ENCODE measurements around the gene B3GALT6. TPM values are rescaled to one million over a fixed set of nuclear protein-coding genes. Genes with fewer than 3 reads are reported as not detected.

The B3GALT6 gene
- total RNA-seq, 1 donor from 2014 or later: 15.8 TPM

DNA sequence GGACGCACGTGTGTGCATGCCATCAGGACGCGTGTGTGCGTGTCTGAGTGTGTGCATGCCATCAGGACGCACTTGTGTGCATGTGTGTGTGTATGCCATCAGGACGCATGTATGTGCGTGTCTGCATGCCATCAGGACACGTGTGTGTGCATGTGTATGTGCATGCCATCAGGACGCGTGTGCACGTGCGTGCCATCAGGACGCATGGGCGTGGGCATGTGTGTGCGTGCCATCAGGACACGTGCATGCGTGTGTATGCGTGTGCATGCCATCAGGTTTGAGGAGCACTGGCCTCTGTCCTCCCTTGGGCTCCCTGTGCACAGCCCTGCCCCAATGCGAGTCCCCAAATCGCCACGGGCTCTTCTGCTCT lies 27.1 kb downstream of the B3GALT6 start:
- H3K4me1 ChIP-seq: no peaks in the 10 kb centered on the region
- H3K27me3 ChIP-seq: no peaks in the 10 kb centered on the region
- H3K27ac ChIP-seq: no peak overlapping the region
- no peaks in the 10 kb centered on the region for H3K9me3 ChIP-seq (ENCODE audit: low read depth)
- H3K4me2 ChIP-seq: no peak overlapping the region
- H3K27me3 Mint-ChIP-seq (ENCODE audit: insufficient read depth, low read depth): peaks cover 2% of the 10 kb centered on the region
- peak overlapping the region; percentile 42 for H3K27ac Mint-ChIP-seq
- H3K4me3 Mint-ChIP-seq: no peak overlapping the region
- H3K9ac ChIP-seq: no peak overlapping the region
- DNase-seq (ENCODE audit: low spot score): no peak
- no peaks in the 10 kb centered on the region for H3K9me3 Mint-ChIP-seq
- H3F3A ChIP-seq (ENCODE audit: low read depth): no peaks in the 10 kb centered on the region
- TF ChIP-seq EZH2 (IDR thresholded peaks at IDR 0.05): no peak
- no peak for TF ChIP-seq EZH2phosphoT487 (IDR thresholded peaks at IDR 0.05)
- TF ChIP-seq, protein P1, sequence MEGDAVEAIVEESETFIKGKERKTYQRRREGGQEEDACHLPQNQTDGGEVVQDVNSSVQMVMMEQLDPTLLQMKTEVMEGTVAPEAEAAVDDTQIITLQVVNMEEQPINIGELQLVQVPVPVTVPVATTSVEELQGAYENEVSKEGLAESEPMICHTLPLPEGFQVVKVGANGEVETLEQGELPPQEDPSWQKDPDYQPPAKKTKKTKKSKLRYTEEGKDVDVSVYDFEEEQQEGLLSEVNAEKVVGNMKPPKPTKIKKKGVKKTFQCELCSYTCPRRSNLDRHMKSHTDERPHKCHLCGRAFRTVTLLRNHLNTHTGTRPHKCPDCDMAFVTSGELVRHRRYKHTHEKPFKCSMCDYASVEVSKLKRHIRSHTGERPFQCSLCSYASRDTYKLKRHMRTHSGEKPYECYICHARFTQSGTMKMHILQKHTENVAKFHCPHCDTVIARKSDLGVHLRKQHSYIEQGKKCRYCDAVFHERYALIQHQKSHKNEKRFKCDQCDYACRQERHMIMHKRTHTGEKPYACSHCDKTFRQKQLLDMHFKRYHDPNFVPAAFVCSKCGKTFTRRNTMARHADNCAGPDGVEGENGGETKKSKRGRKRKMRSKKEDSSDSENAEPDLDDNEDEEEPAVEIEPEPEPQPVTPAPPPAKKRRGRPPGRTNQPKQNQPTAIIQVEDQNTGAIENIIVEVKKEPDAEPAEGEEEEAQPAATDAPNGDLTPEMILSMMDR (IDR thresholded peaks at IDR 0.05): no peak
- H4K20me1 ChIP-seq (ENCODE audit: low read depth): peaks cover 54% of the 10 kb centered on the region
- peaks cover 28% of the 10 kb centered on the region for H3K36me3 Mint-ChIP-seq
- H2AFZ ChIP-seq (replicated peaks): no peak overlapping the region
- H3K79me2 ChIP-seq (ENCODE audit: low read depth): no peaks in the 10 kb centered on the region
- H3K36me3 ChIP-seq: no peaks in the 10 kb centered on the region
- no peak overlapping the region for H3K4me3 ChIP-seq
- H3K4me1 Mint-ChIP-seq: peaks cover 3% of the 10 kb centered on the region

DNA sequence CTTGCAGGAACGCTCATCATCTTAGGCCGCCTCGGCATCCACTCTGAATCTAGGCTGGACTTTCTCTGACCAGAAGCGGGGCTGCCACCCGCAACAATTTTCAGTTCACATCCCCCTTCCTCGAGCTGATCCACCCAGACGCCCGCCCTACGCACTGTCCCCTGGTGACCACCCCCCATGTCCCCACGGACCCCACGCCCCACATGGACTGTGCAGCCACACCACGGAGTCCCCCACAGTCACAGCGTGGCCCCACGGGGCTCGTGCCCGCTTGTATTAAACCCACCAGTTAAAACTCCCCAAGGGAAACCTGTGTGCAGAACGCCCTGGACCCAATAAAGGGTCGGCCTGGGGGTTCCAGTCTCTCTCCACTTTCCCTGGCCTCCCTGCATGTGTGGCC lies 27.5 kb downstream of the B3GALT6 start:
- no peak for TF ChIP-seq EZH2phosphoT487 (IDR thresholded peaks at IDR 0.05)
- TF ChIP-seq, protein P1 (IDR thresholded peaks at IDR 0.05): no peak
- TF ChIP-seq EZH2 (IDR thresholded peaks at IDR 0.05): no peak
- H3K79me2 ChIP-seq (ENCODE audit: low read depth): no peaks in the 10 kb centered on the region
- no peak overlapping the region for H3K27ac ChIP-seq
- Mint-ChIP-seq H3K4me3 (no peak overlapping the region), H3K36me3 (peaks cover 28% of the 10 kb centered on the region), H3K27ac (peak overlapping the region; percentile 42), H3K9me3 (no peaks in the 10 kb centered on the region), H3K4me1 (peaks cover 3% of the 10 kb centered on the region), H3K27me3 (ENCODE audit: insufficient read depth, low read depth) (peaks cover 2% of the 10 kb centered on the region)
- no peaks in the 10 kb centered on the region for H3K9me3 ChIP-seq (ENCODE audit: low read depth)
- H3K27me3 ChIP-seq: no peaks in the 10 kb centered on the region
- no peak overlapping the region for H3K9ac ChIP-seq
- no peak overlapping the region for H3K4me3 ChIP-seq
- H3K36me3 ChIP-seq: no peaks in the 10 kb centered on the region
- H3K4me2 ChIP-seq: no peak overlapping the region
- no peak overlapping the region for H2AFZ ChIP-seq (replicated peaks)
- H3F3A ChIP-seq (ENCODE audit: low read depth): no peaks in the 10 kb centered on the region
- DNase-seq (ENCODE audit: low spot score): no peak
- H3K4me1 ChIP-seq: no peaks in the 10 kb centered on the region
- H4K20me1 ChIP-seq (ENCODE audit: low read depth): peaks cover 58% of the 10 kb centered on the region

DNA sequence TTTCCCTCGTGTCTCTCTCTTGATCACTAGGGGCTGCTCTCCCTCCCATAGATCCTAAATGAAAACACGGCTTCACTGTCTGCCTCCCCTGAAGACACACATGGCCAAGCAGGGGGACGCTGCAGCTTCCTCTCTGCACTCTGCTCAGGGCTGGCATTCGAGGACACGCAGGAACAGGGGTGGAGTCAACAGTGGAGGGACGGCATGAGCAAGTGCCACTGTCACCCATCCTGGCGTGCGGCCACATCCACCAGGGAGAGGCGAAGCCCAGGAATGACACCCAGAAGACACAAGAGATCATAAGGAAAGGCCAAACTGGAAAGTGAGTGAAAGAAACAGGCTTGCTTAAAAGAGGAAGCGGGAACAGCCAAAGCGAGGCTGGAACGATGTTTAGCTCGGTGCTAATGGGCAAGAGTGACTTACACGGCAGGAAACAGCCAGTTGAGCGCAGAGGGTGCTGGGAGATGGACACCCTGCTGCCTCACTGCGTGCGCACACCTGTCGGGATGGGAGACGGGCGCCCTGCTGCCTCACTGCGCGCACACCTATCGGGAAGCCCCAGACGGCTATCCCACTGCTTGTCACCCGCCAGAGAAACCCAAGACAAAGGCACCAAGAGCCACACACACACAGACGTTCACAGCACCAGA lies 28.0 kb downstream of the B3GALT6 start:
- Histone ChIP-seq H4K20me1 (ENCODE audit: low read depth) (peaks cover 64% of the 10 kb centered on the region), H2AFZ (replicated peaks) (no peak overlapping the region), H3F3A (ENCODE audit: low read depth) (no peaks in the 10 kb centered on the region), H3K36me3 (no peaks in the 10 kb centered on the region), H3K27ac (no peak overlapping the region), H3K9ac (no peak overlapping the region), H3K9me3 (ENCODE audit: low read depth) (no peaks in the 10 kb centered on the region), H3K27me3 (no peaks in the 10 kb centered on the region), H3K4me3 (no peak overlapping the region), H3K4me1 (no peaks in the 10 kb centered on the region), H3K4me2 (no peak overlapping the region), H3K79me2 (ENCODE audit: low read depth) (no peaks in the 10 kb centered on the region)
- Mint-ChIP-seq H3K27me3 (ENCODE audit: insufficient read depth, low read depth) (peaks cover 2% of the 10 kb centered on the region), H3K4me3 (peak overlapping the region; percentile 8), H3K36me3 (peaks cover 28% of the 10 kb centered on the region), H3K4me1 (peaks cover 3% of the 10 kb centered on the region), H3K27ac (no peak overlapping the region), H3K9me3 (no peaks in the 10 kb centered on the region)
- no peak for DNase-seq (ENCODE audit: low spot score)
- TF ChIP-seq, protein P1 (IDR thresholded peaks at IDR 0.05): no peak
- no peak for TF ChIP-seq EZH2 (IDR thresholded peaks at IDR 0.05)
- no peak for TF ChIP-seq EZH2phosphoT487 (IDR thresholded peaks at IDR 0.05)
